HepG2 (cell line): ENCODE data around the gene RFFL. TPM values are rescaled to one million over a fixed set of nuclear protein-coding genes. Genes with fewer than 3 reads are reported as not detected.

Source experiments
- ATAC-seq: fragments of 200-7000 bp; cut with Tn5 transposase; 3 replicates; pipeline ENCODE4 v1.9.1; 2020; ENCODE audit warnings: mild to moderate bottlenecking, moderate library complexity
- BruUV-seq: library from RNA; stranded (reverse); fragments of 400-500 nt; replicated peaks from 2 replicates; lab custom pipeline; 2021; lab: Mats Ljungman, UMichigan
- CTCF ChIA-PET: fragments of 300-600 bp; formaldehyde crosslinking; extraction: SDS; loops from one replicate; lab custom pipeline; 2021; ENCODE audit warnings: low total read pairs, inconsistent platforms, low intra/inter-chr PET ratio; lab: Yijun Ruan, JAX
- POLR2A ChIA-PET: fragments of 350-600 bp; sonication (Branson Sonifier 250); formaldehyde crosslinking; loops from one replicate; lab custom pipeline; 2020; ENCODE audit warnings: antibody characterized with exemption, inconsistent platforms; lab: Yijun Ruan, JAX
- DNase-seq: peaks from one replicate; pipeline ENCODE4 v3.0.0-alpha.2; 2015; ENCODE audit warnings: low spot score
- FAIRE-seq: peaks from 3 replicates; lab custom pipeline; 2011; peaks lifted over from hg19 to GRCh38; lab: Jason Lieb, UNC
- H2AFZ ChIP-seq: one replicate; pipeline ENCODE4 v1.6.1; 2011; ENCODE audit warnings: low read length, inconsistent platforms
- H3K27ac ChIP-seq: fragments of 300-600 bp; 3 replicates; pipeline ENCODE4 v1.8.0; 2011; ENCODE audit warnings: mixed run types, mild to moderate bottlenecking, mixed read lengths, low read length, inconsistent platforms; ENCODE audit not compliant: insufficient read depth; ENCODE audit errors: extremely low read length
- H3K27me3 ChIP-seq, 2 experiments: fragments of 200-600 bp in 1 of 2; 2 replicates in 1 of 2; 3 replicates in 1 of 2; pipeline versions ENCODE4 v1.6.0 to v1.8.0; 2011; ENCODE audit warnings: low read length in 2 of 2, mild to moderate bottlenecking in 2 of 2, moderate library complexity in 2 of 2, inconsistent platforms in 1 of 2; ENCODE audit not compliant: insufficient read depth in 2 of 2, control insufficient read depth in 1 of 2
- H3K36me3 ChIP-seq, 2 experiments: fragments of 200-600 bp in 1 of 2; replicated peaks in 1 of 2; 2 replicates in 1 of 2; 3 replicates in 1 of 2; pipeline versions ENCODE4 v1.5.1 to v1.8.0; 2011; ENCODE audit warnings: low read length in 2 of 2, inconsistent platforms in 1 of 2; ENCODE audit not compliant: insufficient read depth in 2 of 2, control insufficient read depth in 1 of 2
- H3K4me1 ChIP-seq: 2 replicates; pipeline ENCODE4 v1.5.1; 2012; ENCODE audit warnings: low read length, inconsistent platforms; ENCODE audit not compliant: insufficient read depth
- H3K4me2 ChIP-seq: 2 replicates; pipeline ENCODE4 v1.6.0; 2011; ENCODE audit warnings: low read depth, low read length, inconsistent platforms
- H3K4me3 ChIP-seq, 3 experiments: fragments of 200-600 bp in 1 of 3; sonication (generic), shearing (Covaris generic) in 1 of 3; replicated peaks in 1 of 3; 2 replicates each; pipeline ENCODE4 v1.5.1; 2011 to 2016; ENCODE audit warnings: low read length in 3 of 3, inconsistent platforms in 2 of 3, low read depth in 2 of 3, mild to moderate bottlenecking in 2 of 3, control low read depth in 1 of 3, mixed read lengths in 1 of 3; ENCODE audit not compliant: insufficient read depth in 1 of 3
- H3K79me2 ChIP-seq: one replicate; pipeline ENCODE4 v1.6.1; 2011; ENCODE audit warnings: low read length, inconsistent platforms; ENCODE audit not compliant: insufficient read depth
- H3K9ac ChIP-seq: 2 replicates; pipeline ENCODE4 v1.6.0; 2011; ENCODE audit warnings: mild to moderate bottlenecking, low read depth, low read length, inconsistent platforms; ENCODE audit not compliant: insufficient read depth
- H3K9me3 ChIP-seq: 2 replicates; pipeline ENCODE4 v1.5.1; 2012; ENCODE audit warnings: mild to moderate bottlenecking, low read length
- H4K20me1 ChIP-seq: 2 replicates; pipeline ENCODE4 v1.6.0; 2011; ENCODE audit warnings: inconsistent platforms, mild to moderate bottlenecking, low read length, moderate library complexity; ENCODE audit not compliant: insufficient read depth
- CREM ChIP-seq, 2 experiments: sonication (generic) in 1 of 2; formaldehyde crosslinking in 1 of 2; IDR thresholded peaks; 2 replicates each; pipeline versions ENCODE4 v1.4.0 to v1.6.1; 2016 to 2020; ENCODE audit warnings: antibody characterized with exemption in 1 of 2, mild to moderate bottlenecking in 1 of 2, missing genetic modification reagents in 1 of 2
- DNMT1 ChIP-seq: sonication (generic); formaldehyde crosslinking; IDR thresholded peaks from 2 replicates; pipeline ENCODE4 v1.5.1; 2020; ENCODE audit warnings: mild to moderate bottlenecking, missing genetic modification reagents
- RFXAP ChIP-seq: sonication (generic); formaldehyde crosslinking; IDR thresholded peaks from 2 replicates; pipeline ENCODE4 v1.4.0; 2020; ENCODE audit warnings: missing genetic modification reagents, borderline replicate concordance
- ZBTB26 ChIP-seq: IDR thresholded peaks from 2 replicates; pipeline ENCODE4 v1.6.1; 2016; ENCODE audit warnings: missing compliant biosample characterization, missing genetic modification reagents, borderline replicate concordance
- ZNF407 ChIP-seq: sonication (generic); formaldehyde crosslinking; IDR thresholded peaks from one replicate; pipeline ENCODE4 v1.5.1; 2020; ENCODE audit warnings: mild to moderate bottlenecking, missing genetic modification reagents; ENCODE audit errors: not compliant biosample characterization
- ZSCAN31 ChIP-seq: sonication (generic); formaldehyde crosslinking; IDR thresholded peaks from 2 replicates; pipeline ENCODE4 v1.5.0; 2020; ENCODE audit warnings: low read depth, mild to moderate bottlenecking, missing genetic modification reagents
- ZXDC ChIP-seq: sonication (generic); formaldehyde crosslinking; IDR thresholded peaks from 2 replicates; pipeline ENCODE4 v1.5.0; 2020; ENCODE audit warnings: mild to moderate bottlenecking, missing genetic modification reagents
- WGBS: methylation state at CpG from one replicate; pipeline ENCODE4 v1.1.6; 2017; ENCODE audit warnings: low lambda C conversion rate; 5-methylcytosine and 5-hydroxymethylcytosine counted together
- in situ Hi-C: cut with HindIII; loops from 2 replicates; pipeline ENCODE4 v1.10.0; 2017; ENCODE audit warnings: low pct_unique_long_range_greater_than_20kb; ENCODE audit not compliant: extremely low pct_ligation_motif_present
- intact Hi-C: fragments of 100-400 bp; cut with micrococcal nuclease; formaldehyde crosslinking; loops from one replicate; pipeline ENCODE4 v1.10.0; 2022; ENCODE audit not compliant: unreplicated experiment
- polyA plus RNA-seq, 8 experiments: library from polyadenylated mRNA; depleted of rRNA in 3 of 8; stranded (reverse) in 7 of 8; unstranded in 1 of 8; fragments of >200 nt; fragmentation: Illumina TruSeq in 4 of 8; extraction: Trizol in 4 of 8; gene quantifications; 2 replicates each; pipeline versions ENCODE4 v1.2.1 to v1.2.3, GENCODE V29; 2011 to 2016; ENCODE audit warnings: low read depth in 4 of 8, missing spikeins in 1 of 8, mixed read lengths in 1 of 8; ENCODE audit not compliant: insufficient read depth in 1 of 8
- total RNA-seq, 5 experiments: library from RNA; depleted of rRNA; stranded (reverse); fragments of >200 nt; fragmentation: Illumina TruSeq; extraction: Trizol; gene quantifications; 2 replicates each; pipeline ENCODE4 v1.2.3, GENCODE V29; 2016; ENCODE audit warnings: low read depth in 1 of 5

Gene RFFL
- total and polyA plus RNA-seq, 2 of the 13 experiments (the other 11 are each of a cell fraction or from before 2014, with no cell fraction given) = 24.3 to 48.6 TPM

GRCh38 chr17:35056013-35056412 is 7.5 kb downstream of the RFFL start (continued):
- no peak for TF ChIP-seq ZXDC (CRISPR knock-in tag)

GRCh38 chr17:35053204-35053603 is 10.3 kb downstream of the RFFL start:
- Histone ChIP-seq H3K27me3 (no peaks in the 10 kb centered on the region; a peak in 1 of 5 replicates), H3K4me2 (peak overlapping the region; percentile 89), H3K36me3 (peaks cover 1 to 7% of the 10 kb centered on the region in 2 experiments; a peak in 2 of 5 replicates), H3K4me1 (peaks cover 82% of the 10 kb centered on the region), H3K4me3 (no peak overlapping the region), H3K9me3 (no peaks in the 10 kb centered on the region), H3K27ac (peak overlapping the region; percentile 93), H3K9ac (no peak overlapping the region), H2AFZ (no peak overlapping the region), H3K79me2 (peaks cover 75% of the 10 kb centered on the region), H4K20me1 (no peaks in the 10 kb centered on the region)
- no peak for TF ChIP-seq ZNF407 (CRISPR knock-in tag)
- no peak for TF ChIP-seq ZSCAN31 (CRISPR knock-in tag)
- TF ChIP-seq DNMT1 (CRISPR knock-in tag) = no peak
- TF ChIP-seq CREM (IDR thresholded peaks at IDR 0.05) = no peak
- TF ChIP-seq CREM (CRISPR knock-in tag; IDR thresholded peaks at IDR 0.05) = no peak
- peak; percentile 88 for TF ChIP-seq ZBTB26 (CRISPR knock-in tag)
- TF ChIP-seq RFXAP = no peak
- 81% methylated on average over 1 of the region's 1 CpG for WGBS
- DNase-seq (no peak), FAIRE-seq (no peak), ATAC-seq (no peak)
- no TSS peak for BruUV-seq
- ChIA-PET CTCF (no interaction called here), POLR2A (interaction anchor here (0.5 to 5.0 kb wide), 5 partner anchors 11 to 37 kb away, joined by 3 to 57 read pairs (median 5); partner anchors contain the start of gene RFFL)
- intact Hi-C loops = no loop called here
- in situ Hi-C loops = no loop called here
